Memory B cell (primary cell): ENCODE measurements around the gene BCAP29.

Experiments
- ATAC-seq: fragments of 150-1000 bp; cut with Tn5 transposase; 2 replicates; pipeline ENCODE4 v1.10.0; 2021; ENCODE audit warnings: low read depth, mild to moderate bottlenecking, moderate library complexity
- DNase-seq, 2 donors: peaks; one replicate each; pipeline ENCODE4 v3.0.0; 2022; ENCODE audit warnings: low spot score in 2 of 2
- H3K27ac Mint-ChIP-seq: one replicate; pipeline ENCODE4 v1.8.0; 2022; ENCODE audit warnings: mild to moderate bottlenecking, moderate library complexity, mixed read lengths
- H3K27me3 Mint-ChIP-seq: one replicate; pipeline ENCODE4 v1.8.0; 2022; ENCODE audit warnings: mixed read lengths
- H3K36me3 Mint-ChIP-seq: one replicate; pipeline ENCODE4 v1.8.0; 2022; ENCODE audit warnings: mild to moderate bottlenecking, mixed read lengths
- H3K4me1 Mint-ChIP-seq: one replicate; pipeline ENCODE4 v1.8.0; 2022; ENCODE audit warnings: mixed read lengths
- H3K4me3 Mint-ChIP-seq: one replicate; pipeline ENCODE4 v1.8.0; 2022; ENCODE audit warnings: mild to moderate bottlenecking, moderate library complexity, mixed read lengths
- H3K9me3 Mint-ChIP-seq: one replicate; pipeline ENCODE4 v1.8.0; 2022; ENCODE audit warnings: mixed read lengths

BCAP29 gene

DNA sequence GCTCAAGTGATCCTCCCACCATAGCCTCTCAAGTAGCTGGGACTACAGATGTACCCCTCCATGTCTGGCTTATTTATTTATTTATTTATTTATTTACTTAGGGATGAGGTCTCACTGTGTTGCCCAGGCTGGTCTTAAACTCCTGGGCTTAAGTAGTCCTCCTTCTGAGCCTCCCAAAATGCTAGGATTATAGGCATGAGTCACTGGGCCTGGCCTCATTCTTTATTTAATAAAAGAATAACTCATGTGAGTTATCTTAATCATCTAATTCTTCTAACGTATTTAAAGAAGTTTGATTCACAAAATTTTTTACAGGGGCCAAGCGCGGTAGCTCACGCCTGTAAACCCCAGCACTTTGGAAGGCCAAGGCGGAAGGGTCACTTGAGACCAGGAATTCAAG lies 72.6 kb downstream of the BCAP29 start:
- DNase-seq: no peak
- H3K36me3 Mint-ChIP-seq: no peaks in the 10 kb centered on the region
- H3K9me3 Mint-ChIP-seq: no peaks in the 10 kb centered on the region
- H3K27me3 Mint-ChIP-seq: peaks cover 2% of the 10 kb centered on the region
- peaks cover 2% of the 10 kb centered on the region for H3K4me1 Mint-ChIP-seq
- H3K4me3 Mint-ChIP-seq: no peak overlapping the region
- no peak overlapping the region for H3K27ac Mint-ChIP-seq
- no peak for ATAC-seq

DNA sequence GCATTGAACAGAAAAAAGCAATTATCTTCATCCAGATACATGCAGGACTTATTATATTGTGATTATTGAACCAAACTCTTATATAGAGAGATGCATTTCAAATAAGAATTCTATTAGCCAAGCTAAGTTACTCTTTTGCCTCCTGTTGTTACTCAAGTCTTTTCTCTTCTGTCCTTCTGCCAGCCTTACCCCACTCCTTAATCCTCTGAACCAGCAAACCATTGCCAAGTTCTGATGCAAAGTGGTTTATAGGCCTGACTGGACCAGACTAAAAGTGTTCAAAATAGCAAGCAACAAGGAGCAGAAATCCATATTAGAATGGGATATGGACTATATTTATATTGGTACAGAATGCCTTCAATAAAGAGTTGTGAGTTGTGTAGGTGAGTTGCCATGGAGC lies 78.4 kb downstream of the BCAP29 start:
- no peaks in the 10 kb centered on the region for H3K36me3 Mint-ChIP-seq
- H3K4me3 Mint-ChIP-seq: no peak overlapping the region
- DNase-seq (no peak), ATAC-seq (no peak)
- no peaks in the 10 kb centered on the region for H3K9me3 Mint-ChIP-seq
- H3K27me3 Mint-ChIP-seq: peaks cover 2% of the 10 kb centered on the region
- no peak overlapping the region for H3K27ac Mint-ChIP-seq
- H3K4me1 Mint-ChIP-seq: peaks cover 20% of the 10 kb centered on the region

DNA sequence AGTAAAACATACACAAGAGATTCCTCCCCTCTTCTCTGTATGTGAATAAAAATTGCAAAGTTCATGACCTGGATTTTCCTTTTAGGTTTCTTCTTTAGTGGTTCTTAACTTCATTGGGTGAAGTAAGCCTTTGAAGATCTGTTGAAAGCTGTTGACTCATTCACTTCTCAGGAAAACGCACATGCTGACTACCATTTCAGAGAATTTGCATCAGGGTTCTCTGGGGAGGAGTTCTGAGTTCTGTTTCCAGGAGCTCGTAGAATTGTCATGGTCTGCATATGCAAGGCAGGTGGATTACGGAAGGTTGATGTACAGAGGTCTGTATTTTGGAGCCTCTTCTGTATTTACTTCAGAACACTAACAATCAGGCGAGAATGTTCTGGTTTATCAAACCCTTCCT lies 79.6 kb downstream of the BCAP29 start:
- Mint-ChIP-seq H3K9me3 (no peaks in the 10 kb centered on the region), H3K4me3 (peak overlapping the region; percentile 95), H3K27me3 (peaks cover 2% of the 10 kb centered on the region), H3K27ac (no peak overlapping the region), H3K36me3 (no peaks in the 10 kb centered on the region), H3K4me1 (peaks cover 20% of the 10 kb centered on the region)
- DNase-seq (peak in 1 of 2 donors; percentile 26), ATAC-seq (peak; percentile 57)

DNA sequence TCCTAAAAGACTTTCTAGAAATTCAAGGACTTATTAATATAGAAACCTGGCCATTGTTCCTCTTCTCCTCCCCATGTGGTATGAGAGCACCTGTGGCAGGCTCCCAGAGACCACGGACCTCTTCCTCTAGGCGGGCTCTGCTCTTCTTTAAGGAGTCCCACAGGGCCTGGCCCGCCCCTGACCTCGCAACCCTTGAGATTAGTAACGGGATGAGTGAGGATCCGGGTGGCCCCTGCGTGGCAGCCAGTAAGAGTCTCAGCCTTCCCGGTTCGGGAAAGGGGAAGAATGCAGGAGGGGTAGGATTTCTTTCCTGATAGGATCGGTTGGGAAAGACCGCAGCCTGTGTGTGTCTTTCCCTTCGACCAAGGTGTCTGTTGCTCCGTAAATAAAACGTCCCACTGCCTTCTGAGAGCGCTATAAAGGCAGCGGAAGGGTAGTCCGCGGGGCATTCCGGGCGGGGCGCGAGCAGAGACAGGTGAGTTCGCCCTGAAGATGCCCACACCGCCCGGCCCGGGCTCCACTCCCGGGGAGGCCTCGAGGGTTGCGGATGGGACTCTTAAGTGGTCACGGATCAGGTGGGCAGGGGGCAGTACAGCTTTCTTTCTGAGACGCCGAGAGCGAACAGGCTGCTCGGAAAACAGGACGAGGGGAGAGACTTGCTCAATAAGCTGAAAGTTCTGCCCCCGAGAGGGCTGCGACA lies 80.5 kb downstream of the BCAP29 start, which contains the start of gene SLC26A4:
Gene SLC26A4, plus strand, starts transcription at position 448 of the 700 bp plus-strand sequence. CDS start 814 bp downstream, outside the sequence.
- Mint-ChIP-seq H3K4me3 (peak within 1 kb of the TSS; percentile 95), H3K27ac (peak within 1 kb of the TSS; percentile 50), H3K9me3 (no peaks in the 10 kb centered on the region), H3K4me1 (peaks cover 17% of the 10 kb centered on the region), H3K27me3 (no peaks in the 10 kb centered on the region), H3K36me3 (no peaks in the 10 kb centered on the region)
- ATAC-seq (peak; percentile 33), DNase-seq (peak; percentile 9 to 41)

DNA sequence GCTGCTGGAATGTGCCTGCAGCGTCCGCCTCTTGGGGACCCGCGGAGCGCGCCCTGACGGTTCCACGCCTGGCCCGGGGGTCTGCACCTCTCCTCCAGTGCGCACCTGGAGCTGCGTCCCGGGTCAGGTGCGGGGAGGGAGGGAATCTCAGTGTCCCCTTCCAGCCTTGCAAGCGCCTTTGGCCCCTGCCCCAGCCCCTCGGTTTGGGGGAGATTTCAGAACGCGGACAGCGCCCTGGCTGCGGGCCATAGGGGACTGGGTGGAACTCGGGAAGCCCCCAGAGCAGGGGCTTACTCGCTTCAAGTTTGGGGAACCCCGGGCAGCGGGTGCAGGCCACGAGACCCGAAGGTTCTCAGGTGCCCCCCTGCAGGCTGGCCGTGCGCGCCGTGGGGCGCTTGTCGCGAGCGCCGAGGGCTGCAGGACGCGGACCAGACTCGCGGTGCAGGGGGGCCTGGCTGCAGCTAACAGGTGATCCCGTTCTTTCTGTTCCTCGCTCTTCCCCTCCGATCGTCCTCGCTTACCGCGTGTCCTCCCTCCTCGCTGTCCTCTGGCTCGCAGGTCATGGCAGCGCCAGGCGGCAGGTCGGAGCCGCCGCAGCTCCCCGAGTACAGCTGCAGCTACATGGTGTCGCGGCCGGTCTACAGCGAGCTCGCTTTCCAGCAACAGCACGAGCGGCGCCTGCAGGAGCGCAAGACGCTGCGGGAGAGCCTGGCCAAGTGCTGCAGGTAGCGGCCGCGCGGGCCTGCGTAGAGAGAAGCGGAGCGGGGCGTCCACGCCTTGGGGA lies 81.2 kb downstream of the BCAP29 start:
- no peaks in the 10 kb centered on the region for H3K9me3 Mint-ChIP-seq
- peak overlapping the region; percentile 50 for H3K27ac Mint-ChIP-seq
- ATAC-seq (peak; percentile 75), DNase-seq (peak; percentile 53 to 61)
- H3K27me3 Mint-ChIP-seq: no peaks in the 10 kb centered on the region
- peak overlapping the region; percentile 95 for H3K4me3 Mint-ChIP-seq
- H3K4me1 Mint-ChIP-seq: peaks cover 17% of the 10 kb centered on the region
- H3K36me3 Mint-ChIP-seq: no peaks in the 10 kb centered on the region

DNA sequence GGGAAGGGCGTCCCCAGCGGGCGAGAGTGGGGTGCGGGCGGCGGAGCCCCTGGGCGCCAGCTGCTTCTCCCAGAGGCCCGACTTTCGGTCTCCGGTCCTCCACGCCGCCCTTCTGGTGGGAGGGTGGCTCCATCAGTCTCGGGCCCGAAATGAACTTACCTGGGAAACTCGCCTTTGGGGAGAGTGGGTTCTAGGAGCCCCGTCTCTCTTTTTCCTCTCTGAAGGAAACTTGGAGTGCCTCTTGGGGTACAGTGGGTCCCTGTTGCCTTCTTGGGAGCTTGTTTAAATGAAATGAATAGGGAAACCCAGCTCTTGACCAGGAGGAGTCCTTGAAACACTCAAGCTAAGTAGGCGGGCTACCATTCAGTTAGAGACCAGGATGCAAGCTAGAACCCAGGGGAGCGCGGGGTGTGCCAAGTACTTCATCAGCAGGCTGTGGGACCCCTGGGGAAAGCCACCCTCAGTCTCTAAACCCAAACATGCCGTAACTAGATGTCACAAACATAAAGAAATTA lies 81.9 kb downstream of the BCAP29 start:
- Mint-ChIP-seq H3K4me3 (peak overlapping the region; percentile 95), H3K36me3 (no peaks in the 10 kb centered on the region), H3K27me3 (no peaks in the 10 kb centered on the region), H3K4me1 (peaks cover 17% of the 10 kb centered on the region), H3K27ac (peak overlapping the region; percentile 50), H3K9me3 (no peaks in the 10 kb centered on the region)
- DNase-seq (no peak), ATAC-seq (no peak)

DNA sequence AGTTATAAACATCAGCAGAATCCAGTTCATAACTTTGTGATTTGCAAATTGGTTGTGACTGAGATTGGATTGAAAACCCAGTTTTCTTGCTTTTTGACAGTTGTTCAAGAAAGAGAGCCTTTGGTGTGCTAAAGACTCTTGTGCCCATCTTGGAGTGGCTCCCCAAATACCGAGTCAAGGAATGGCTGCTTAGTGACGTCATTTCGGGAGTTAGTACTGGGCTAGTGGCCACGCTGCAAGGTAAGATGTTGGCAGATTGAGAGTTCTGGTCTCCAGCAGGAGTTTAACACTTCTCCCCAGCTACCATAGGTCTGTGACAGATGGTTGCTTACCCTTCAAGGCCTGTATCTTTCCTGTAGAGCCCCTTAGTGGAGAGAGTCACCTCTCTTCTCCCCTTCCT lies 83.2 kb downstream of the BCAP29 start:
- Mint-ChIP-seq H3K27ac (no peak overlapping the region), H3K4me1 (peaks cover 17% of the 10 kb centered on the region), H3K4me3 (no peak overlapping the region), H3K36me3 (no peaks in the 10 kb centered on the region), H3K27me3 (no peaks in the 10 kb centered on the region), H3K9me3 (no peaks in the 10 kb centered on the region)
- ATAC-seq (no peak), DNase-seq (no peak)

DNA sequence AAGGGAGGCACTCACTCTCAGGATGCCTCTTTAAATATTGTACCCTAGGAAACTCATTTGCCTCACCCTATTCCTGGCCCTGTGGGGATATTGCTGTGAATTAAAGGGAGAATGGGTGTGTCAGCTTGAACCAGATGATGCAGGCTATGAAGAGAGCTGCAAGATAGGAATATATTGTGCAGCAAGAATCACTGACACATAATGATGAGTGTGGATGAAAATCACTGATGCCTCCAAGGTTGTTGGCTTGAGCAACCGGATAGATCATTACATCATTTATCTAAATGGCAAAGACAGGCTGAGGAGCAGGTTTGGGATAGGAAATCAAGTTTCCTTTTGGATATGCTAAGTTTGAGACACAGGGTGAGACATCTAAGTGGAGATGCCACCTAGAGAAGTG lies 86.7 kb downstream of the BCAP29 start:
- DNase-seq (no peak), ATAC-seq (no peak)
- Mint-ChIP-seq H3K27me3 (no peaks in the 10 kb centered on the region), H3K4me3 (no peak overlapping the region), H3K4me1 (peaks cover 5% of the 10 kb centered on the region), H3K27ac (no peak overlapping the region), H3K9me3 (no peaks in the 10 kb centered on the region), H3K36me3 (no peaks in the 10 kb centered on the region)

DNA sequence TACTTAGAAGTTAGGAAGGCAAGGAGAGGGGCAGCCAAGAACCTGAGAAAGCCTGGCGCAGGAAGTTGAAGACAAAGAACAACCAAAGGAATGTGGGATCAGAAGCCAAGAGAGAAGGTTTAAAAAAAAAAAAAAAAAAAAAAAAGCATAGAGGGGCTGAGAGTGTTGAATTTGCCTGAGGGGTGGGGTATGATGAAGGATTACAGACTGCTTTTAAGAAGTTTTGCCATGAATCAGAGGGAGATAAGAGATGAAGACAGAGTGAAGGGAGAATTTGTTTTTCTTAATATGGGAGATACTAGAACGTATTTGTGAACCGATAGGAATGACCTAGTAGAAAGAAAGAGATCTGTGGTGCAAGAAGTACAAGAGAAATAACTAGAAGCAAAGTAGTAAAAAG lies 87.3 kb downstream of the BCAP29 start:
- peaks cover 5% of the 10 kb centered on the region for H3K4me1 Mint-ChIP-seq

DNA sequence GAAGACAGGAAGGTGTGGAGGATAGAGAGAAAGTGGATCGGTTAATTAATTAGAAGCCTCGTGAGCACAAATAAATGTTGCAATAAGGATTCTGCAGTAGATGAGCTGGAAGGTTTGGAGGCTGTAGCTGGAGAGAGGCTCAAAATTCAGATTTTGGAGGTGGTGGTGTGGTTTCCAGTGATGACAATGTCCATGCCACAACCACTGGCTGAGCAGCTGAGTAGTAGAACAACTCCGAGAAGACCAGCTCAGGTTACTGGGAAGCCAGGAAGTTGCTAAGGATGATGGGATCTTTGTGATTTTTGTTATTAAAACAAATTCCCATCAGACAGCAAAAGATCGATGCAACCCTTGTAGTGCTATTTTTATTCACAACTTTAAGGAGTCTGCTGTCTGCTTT lies 88.2 kb downstream of the BCAP29 start:
- Mint-ChIP-seq H3K4me1 (peaks cover 5% of the 10 kb centered on the region), H3K27ac (no peak overlapping the region), H3K36me3 (no peaks in the 10 kb centered on the region), H3K9me3 (no peaks in the 10 kb centered on the region), H3K27me3 (peaks cover 2% of the 10 kb centered on the region), H3K4me3 (no peak overlapping the region)
- ATAC-seq: no peak
- no peak for DNase-seq

More for the DNA sequence above, 87.3 kb downstream of the BCAP29 start:
- ATAC-seq: no peak
- H3K4me3 Mint-ChIP-seq: no peak overlapping the region
- no peak overlapping the region for H3K27ac Mint-ChIP-seq
- H3K27me3 Mint-ChIP-seq: no peaks in the 10 kb centered on the region
- H3K36me3 Mint-ChIP-seq: no peaks in the 10 kb centered on the region
- H3K9me3 Mint-ChIP-seq: no peaks in the 10 kb centered on the region
- DNase-seq: no peak
